Measurements from ENCODE around the gene KIF3A. TPM values are rescaled to one million over a fixed set of nuclear protein-coding genes. Genes with fewer than 3 reads are reported as not detected.

The KIF3A gene
- total RNA-seq, 1 donor, result 13.0 TPM

- TF ChIP-seq CTCF (IDR thresholded peaks at IDR 0.05; ENCODE audit: insufficient read depth, low read depth, low read length), result no peak
- DNase-seq (ENCODE audit: low read depth), result no peak
- H3K4me3 ChIP-seq (ENCODE audit: low read depth, low read length), result no peak overlapping the region
Measured at GRCh38 chr5:132744659-132745058, 7.3 kb upstream of the KIF3A start.

GRCh38 chr5:132742626-132743025 is 5.3 kb upstream of the KIF3A start:
- no peak overlapping the region for H3K4me3 ChIP-seq (ENCODE audit: low read depth, low read length)
- TF ChIP-seq CTCF (IDR thresholded peaks at IDR 0.05; ENCODE audit: insufficient read depth, low read depth, low read length), result no peak
- no peak for DNase-seq (ENCODE audit: low read depth)

GRCh38 chr5:132742158-132742557 is 4.8 kb upstream of the KIF3A start:
- no peak for DNase-seq (ENCODE audit: low read depth)
- no peak for TF ChIP-seq CTCF (IDR thresholded peaks at IDR 0.05; ENCODE audit: insufficient read depth, low read depth, low read length)
- H3K4me3 ChIP-seq (ENCODE audit: low read depth, low read length), result no peak overlapping the region

GRCh38 chr5:132739232-132739631 is 1.9 kb upstream of the KIF3A start:
- DNase-seq (ENCODE audit: low read depth), result no peak
- no peak for TF ChIP-seq CTCF (IDR thresholded peaks at IDR 0.05; ENCODE audit: insufficient read depth, low read depth, low read length)
- H3K4me3 ChIP-seq (ENCODE audit: low read depth, low read length), result no peak overlapping the region

GRCh38 chr5:132737982-132738681 is 786 bp upstream of the KIF3A start:
- DNase-seq (ENCODE audit: low read depth), result no peak
- TF ChIP-seq CTCF (IDR thresholded peaks at IDR 0.05; ENCODE audit: insufficient read depth, low read depth, low read length), result no peak
- peak overlapping the region; percentile 94 for H3K4me3 ChIP-seq (ENCODE audit: low read depth, low read length)

- DNase-seq (ENCODE audit: low read depth), result no peak
- no peak overlapping the region for H3K4me3 ChIP-seq (ENCODE audit: low read depth, low read length)
- no peak for TF ChIP-seq CTCF (IDR thresholded peaks at IDR 0.05; ENCODE audit: insufficient read depth, low read depth, low read length)
Measured at GRCh38 chr5:132734687-132735086, 2.7 kb downstream of the KIF3A start.
